HG03280 (cell line): ENCODE results near the gene SLC6A15.

Experiments used
- ATAC-seq: cut with Tn5 transposase; IDR thresholded peaks from one replicate; pipeline ENCODE4 v1.9.1; 2021; ENCODE audit warnings: mild to moderate bottlenecking, moderate library complexity; ENCODE audit not compliant: unreplicated experiment

SLC6A15 gene

DNA sequence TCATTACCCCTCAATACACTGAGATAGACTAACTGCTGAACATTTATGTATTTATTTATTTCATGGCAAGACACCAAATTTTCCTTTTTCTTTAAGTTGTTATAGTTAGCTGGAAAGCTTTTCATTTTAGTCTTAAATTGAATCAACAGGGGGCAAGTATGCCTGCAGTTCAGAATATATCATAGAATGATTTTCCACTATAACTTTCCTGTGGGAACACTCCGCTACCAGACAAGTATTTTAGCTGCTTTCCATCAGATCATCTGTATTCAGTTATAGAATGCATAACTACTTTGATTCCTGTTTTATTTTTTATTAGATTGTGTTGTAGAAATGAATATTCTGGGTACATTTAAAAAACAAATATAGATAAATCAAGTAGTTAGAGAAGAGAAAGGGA lies 102.0 kb downstream of the SLC6A15 start:
- ATAC-seq = no peak
